ENCODE data around the gene PLCB3.
"Not testable (repeated sequence)": the region's sequence is repeated elsewhere in the genome, so short reads cannot be mapped to it uniquely, and the experiment has no call there.

The PLCB3 gene

GRCh38 chr11:64297699-64298358 lies 46.5 kb downstream of the PLCB3 start:
- Mint-ChIP-seq H3K36me3 (ENCODE audit: low read depth) (no peaks in the 10 kb centered on the region), H3K4me3 (no peak overlapping the region), H3K4me1 (peaks cover 17% of the 10 kb centered on the region), H3K9me3 (no peaks in the 10 kb centered on the region), H3K27me3 (peaks cover 83% of the 10 kb centered on the region), H3K27ac (no peak overlapping the region)
- DNase-seq (no peak), ATAC-seq (no peak)

GRCh38 chr11:64298966-64299846 lies 47.9 kb downstream of the PLCB3 start:
- no peak overlapping the region for H3K27ac Mint-ChIP-seq
- no peak for ATAC-seq
- H3K4me3 Mint-ChIP-seq = peak overlapping the region; percentile 14
- DNase-seq = no peak
- H3K27me3 Mint-ChIP-seq = peaks cover 74% of the 10 kb centered on the region
- H3K36me3 Mint-ChIP-seq (ENCODE audit: low read depth) = no peaks in the 10 kb centered on the region
- H3K9me3 Mint-ChIP-seq = no peaks in the 10 kb centered on the region
- H3K4me1 Mint-ChIP-seq = peaks cover 22% of the 10 kb centered on the region

- Mint-ChIP-seq H3K27me3 (peaks cover 68% of the 10 kb centered on the region), H3K27ac (no peak within 1 kb of the TSS), H3K9me3 (no peaks in the 10 kb centered on the region), H3K36me3 (ENCODE audit: low read depth) (no peaks in the 10 kb centered on the region), H3K4me1 (peaks cover 30% of the 10 kb centered on the region), H3K4me3 (peak within 1 kb of the TSS; percentile 62)
- DNase-seq = no peak
- no peak for ATAC-seq
These were observed 48.7 kb downstream of the PLCB3 start, which contains the start of gene CATSPERZ for GRCh38 chr11:64299847-64300648. Gene CATSPERZ (plus strand): TSS chr11:64300358. CDS start chr11:64300411, 53 bp downstream.

- H3K27ac Mint-ChIP-seq = no peak overlapping the region
- H3K4me3 Mint-ChIP-seq = peak overlapping the region; percentile 86
- no peak for DNase-seq
These were observed 52.0 kb downstream of the PLCB3 start for GRCh38 chr11:64303109-64304031.

GRCh38 chr11:64304032-64304315 lies 52.6 kb downstream of the PLCB3 start:
- ATAC-seq = no peak
- Mint-ChIP-seq H3K4me1 (peaks cover 41% of the 10 kb centered on the region), H3K27ac (peak overlapping the region; percentile 97), H3K27me3 (peaks cover 29% of the 10 kb centered on the region), H3K36me3 (ENCODE audit: low read depth) (peaks cover 10% of the 10 kb centered on the region), H3K4me3 (peak overlapping the region; percentile 86), H3K9me3 (no peaks in the 10 kb centered on the region)
- DNase-seq = no peak

More at GRCh38 chr11:64303109-64304031, 52.0 kb downstream of the PLCB3 start:
- peaks cover 35% of the 10 kb centered on the region for H3K27me3 Mint-ChIP-seq
- H3K36me3 Mint-ChIP-seq (ENCODE audit: low read depth) = peaks cover 10% of the 10 kb centered on the region
- H3K4me1 Mint-ChIP-seq = peaks cover 41% of the 10 kb centered on the region
- ATAC-seq = no peak
- H3K9me3 Mint-ChIP-seq = no peaks in the 10 kb centered on the region

- Mint-ChIP-seq H3K4me1 (peaks cover 42% of the 10 kb centered on the region), H3K27ac (peak overlapping the region; percentile 97), H3K36me3 (ENCODE audit: low read depth) (peaks cover 13% of the 10 kb centered on the region), H3K4me3 (peak overlapping the region; percentile 86), H3K9me3 (no peaks in the 10 kb centered on the region), H3K27me3 (peaks cover 25% of the 10 kb centered on the region)
- ATAC-seq (peak; percentile 66), DNase-seq (peak; percentile 98)
These were observed 53.2 kb downstream of the PLCB3 start for GRCh38 chr11:64304316-64305072.

- Mint-ChIP-seq H3K9me3 (no peaks in the 10 kb centered on the region), H3K36me3 (ENCODE audit: low read depth) (peaks cover 13% of the 10 kb centered on the region), H3K4me3 (peak within 1 kb of the TSS; percentile 99), H3K4me1 (peaks cover 38% of the 10 kb centered on the region), H3K27ac (peak within 1 kb of the TSS; percentile 97), H3K27me3 (peaks cover 19% of the 10 kb centered on the region)
- peak; percentile 72 for ATAC-seq
- DNase-seq = peak; percentile 100
These were observed 53.9 kb downstream of the PLCB3 start, which contains the start of gene ESRRA for GRCh38 chr11:64305075-64305690. Gene ESRRA (plus strand): TSS chr11:64305524. CDS start chr11:64307180, 1,656 bp downstream.

- peak; percentile 21 for ATAC-seq
- Mint-ChIP-seq H3K27ac (peak overlapping the region; percentile 96), H3K4me3 (peak overlapping the region; percentile 99), H3K4me1 (peaks cover 34% of the 10 kb centered on the region), H3K9me3 (no peaks in the 10 kb centered on the region), H3K36me3 (ENCODE audit: low read depth) (peaks cover 15% of the 10 kb centered on the region), H3K27me3 (peaks cover 11% of the 10 kb centered on the region)
- peak; percentile 77 for DNase-seq
These were observed 54.6 kb downstream of the PLCB3 start for GRCh38 chr11:64305691-64306562.

- peaks cover 9% of the 10 kb centered on the region for H3K27me3 Mint-ChIP-seq
- ATAC-seq = no peak
- H3K9me3 Mint-ChIP-seq = no peaks in the 10 kb centered on the region
- peaks cover 17% of the 10 kb centered on the region for H3K36me3 Mint-ChIP-seq (ENCODE audit: low read depth)
- H3K4me1 Mint-ChIP-seq = peaks cover 35% of the 10 kb centered on the region
- no peak for DNase-seq
- H3K27ac Mint-ChIP-seq = peak overlapping the region; percentile 96
- H3K4me3 Mint-ChIP-seq = peak overlapping the region; percentile 99
These were observed 55.2 kb downstream of the PLCB3 start for GRCh38 chr11:64306563-64306875.

GRCh38 chr11:64306876-64307622 lies 55.7 kb downstream of the PLCB3 start:
- no peak for DNase-seq
- H3K9me3 Mint-ChIP-seq = no peaks in the 10 kb centered on the region
- peaks cover 4% of the 10 kb centered on the region for H3K27me3 Mint-ChIP-seq
- no peak for ATAC-seq
- peaks cover 17% of the 10 kb centered on the region for H3K36me3 Mint-ChIP-seq (ENCODE audit: low read depth)
- H3K4me3 Mint-ChIP-seq = peak overlapping the region; percentile 99
- H3K4me1 Mint-ChIP-seq = peaks cover 35% of the 10 kb centered on the region
- H3K27ac Mint-ChIP-seq = peak overlapping the region; percentile 96

GRCh38 chr11:64307795-64308194 lies 56.5 kb downstream of the PLCB3 start:
- not testable (repeated sequence) for DNase-seq, H3K27me3 Mint-ChIP-seq, H3K9me3 Mint-ChIP-seq, ATAC-seq
- Mint-ChIP-seq H3K36me3 (ENCODE audit: low read depth) (peaks cover 20% of the 10 kb centered on the region), H3K4me1 (peaks cover 40% of the 10 kb centered on the region), H3K4me3 (peak overlapping the region; percentile 70), H3K27ac (peak overlapping the region; percentile 76)

Data from activated naive CD8-positive, alpha-beta T cell treated with anti-CD3 and anti-CD28 coated beads, Interleukin-2, amount 50 U/mL, for 24 hours (primary cell).